Hindlimb muscle (tissue), 1 donor: ENCODE data around the gene LGALS8. TPM values are rescaled to one million over a fixed set of nuclear protein-coding genes. Genes with fewer than 3 reads are reported as not detected.

Source experiments
- DNase-seq: peaks from one replicate; pipeline ENCODE4 v3.0.0-alpha.2; 2013
- polyA plus RNA-seq: library from polyadenylated mRNA; unstranded; fragments of 120-200 nt; gene quantifications from one replicate; pipeline ENCODE4 v1.2.1, GENCODE V29; 2013; ENCODE audit not compliant: insufficient read length

The LGALS8 gene
- polyA plus RNA-seq, 1 donor: 28.0 TPM

GRCh38 chr1:236602171-236602570, 78.4 kb downstream of the LGALS8 start:
- DNase-seq: no peak

Other genes with a start within 250 kb of the LGALS8 start
- gene ERO1B, start 242.0 kb upstream of the LGALS8 start, polyA plus RNA-seq: 2.6 TPM
- 0.19 TPM for gene EDARADD, start 129.7 kb upstream of the LGALS8 start, polyA plus RNA-seq
- gene HEATR1, start 80.5 kb downstream of the LGALS8 start, polyA plus RNA-seq: 19.9 TPM
- gene ACTN2, start 162.5 kb downstream of the LGALS8 start, polyA plus RNA-seq: 2,228 TPM